Smooth muscle cell of bladder (primary cell): ENCODE data around the gene IL1F10. TPM values are rescaled to one million over a fixed set of nuclear protein-coding genes. Genes with fewer than 3 reads are reported as not detected.

ENCODE experiments used
- total RNA-seq: library from RNA; depleted of rRNA; stranded (reverse); fragments of >200 nt; gene quantifications from 2 replicates; pipeline ENCODE4 v1.2.3, GENCODE V29; 2014

IL1F10 gene, protein sequence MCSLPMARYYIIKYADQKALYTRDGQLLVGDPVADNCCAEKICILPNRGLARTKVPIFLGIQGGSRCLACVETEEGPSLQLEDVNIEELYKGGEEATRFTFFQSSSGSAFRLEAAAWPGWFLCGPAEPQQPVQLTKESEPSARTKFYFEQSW
- total RNA-seq, result not detected in 2 replicates

GRCh38 chr2:113067681-113068080 is at the start of gene IL1F10:
Gene IL1F10, plus strand, starts transcription at chr2:113067970. Its CDS starts 4,769 bp downstream, at chr2:113072739.

GRCh38 chr2:113052396-113052917 is 15.3 kb upstream of the IL1F10 start, which contains the start of gene IL36B:
Gene IL36B, minus strand, starts transcription at chr2:113052867.

GRCh38 chr2:113058998-113059960 is 8.5 kb upstream of the IL1F10 start, which contains the start of gene IL36RN:
Gene IL36RN, plus strand, starts transcription at chr2:113059198. Its CDS starts 241 bp downstream, at chr2:113059439.

Other genes starting within 250 kb of the IL1F10 start
- 26.3 and 54.3 TPM in 2 replicates for gene IL1B, start 231.2 kb upstream of the IL1F10 start, total RNA-seq
- not detected in 2 replicates for gene IL37, start 156.8 kb upstream of the IL1F10 start, total RNA-seq
- gene IL36G, start 90.0 kb upstream of the IL1F10 start, total RNA-seq, result not detected in 2 replicates
- not detected in 2 replicates for gene IL36A, start 62.5 kb upstream of the IL1F10 start, total RNA-seq
- gene IL36B, start 15.1 kb upstream of the IL1F10 start, total RNA-seq, result not detected in 2 replicates
- 0.09 TPM in 1 of 2 replicates, not detected in the other for gene IL36RN, start 8.8 kb upstream of the IL1F10 start, total RNA-seq
- 0.09 and 0.71 TPM in 2 replicates for gene IL1RN, start 59.6 kb downstream of the IL1F10 start, total RNA-seq
- 1.1 and 3.4 TPM in 2 replicates for gene PSD4, start 106.0 kb downstream of the IL1F10 start, total RNA-seq
- 0.14 and 0.37 TPM in 2 replicates for gene PAX8, start 211.0 kb downstream of the IL1F10 start, total RNA-seq